GM12878 (cell line): ENCODE data around the gene TRIOBP. TPM values are rescaled to one million over a fixed set of nuclear protein-coding genes. Genes with fewer than 3 reads are reported as not detected.

ENCODE experiments used
- CHD2 ChIP-seq: IDR thresholded peaks from 2 replicates; pipeline ENCODE4 v1.6.1; 2011; ENCODE audit warnings: low read depth, low read length, improper control_type of control experiment, borderline replicate concordance
- CTCF ChIP-seq, 3 experiments: IDR thresholded peaks in 2 of 3; conservative IDR thresholded peaks in 1 of 3; 2 replicates each; pipeline ENCODE4 v1.5.1; 2011; ENCODE audit warnings: low read depth in 3 of 3, low read length in 3 of 3, mild to moderate bottlenecking in 3 of 3, control low read depth in 2 of 3, moderate library complexity in 2 of 3, inconsistent platforms in 1 of 3, mixed read lengths in 1 of 3; ENCODE audit not compliant: control insufficient read depth in 2 of 3, insufficient read depth in 1 of 3; ENCODE audit errors: extremely low read depth in 1 of 3
- EP300 ChIP-seq, 2 experiments: fragments of 150-350 bp in 1 of 2; IDR thresholded peaks; 2 replicates each; pipeline ENCODE4 v1.6.1; 2011 to 2012; ENCODE audit warnings: low read depth in 2 of 2, low read length in 2 of 2, borderline replicate concordance in 1 of 2, improper control_type of control experiment in 1 of 2, inconsistent platforms in 1 of 2; ENCODE audit not compliant: control insufficient read depth in 1 of 2
- HDAC2 ChIP-seq: fragments of 200-600 bp; sonication (generic); IDR thresholded peaks from 2 replicates; pipeline ENCODE4 v1.6.1; 2017
- HSF1 ChIP-seq: fragments of 150-350 bp; IDR thresholded peaks from 2 replicates; pipeline ENCODE4 v1.6.1; 2014; ENCODE audit warnings: mild to moderate bottlenecking, low read depth, low read length
- MYC ChIP-seq: IDR thresholded peaks from 2 replicates; pipeline ENCODE4 v1.6.1; 2011; ENCODE audit warnings: mild to moderate bottlenecking, low read length, moderate library complexity, inconsistent platforms; ENCODE audit not compliant: insufficient read depth, insufficient replicate concordance, insufficient read length, severe bottlenecking
- NRF1 ChIP-seq: conservative IDR thresholded peaks from 2 replicates; pipeline ENCODE4 v1.6.1; 2011; ENCODE audit warnings: mild to moderate bottlenecking, low read depth, low read length, improper control_type of control experiment
- POLR2A ChIP-seq: IDR thresholded peaks from 2 replicates; pipeline ENCODE4 v1.6.1; 2011; ENCODE audit warnings: low read depth, mild to moderate bottlenecking, low read length
- RAD21 ChIP-seq: IDR thresholded peaks from 2 replicates; pipeline ENCODE4 v1.6.1; 2011; ENCODE audit warnings: mild to moderate bottlenecking, low read depth, low read length, moderate library complexity; ENCODE audit not compliant: insufficient read depth
- SMARCA5 ChIP-seq: fragments of 450-650 bp; IDR thresholded peaks from 2 replicates; pipeline ENCODE4 v1.6.1; 2017; ENCODE audit warnings: mild to moderate bottlenecking
- SPI1 ChIP-seq: IDR thresholded peaks from 2 replicates; pipeline ENCODE4 v1.6.1; 2011; ENCODE audit warnings: low read depth, mild to moderate bottlenecking, low read length, moderate library complexity, borderline replicate concordance; ENCODE audit not compliant: insufficient read depth
- STAT1 ChIP-seq: fragments of 450-650 bp; conservative IDR thresholded peaks from 2 replicates; pipeline ENCODE4 v1.6.1; 2014; ENCODE audit warnings: antibody characterized with exemption, mild to moderate bottlenecking
- ZNF24 ChIP-seq: fragments of 450-650 bp; IDR thresholded peaks from 2 replicates; pipeline ENCODE4 v1.6.1; 2017; ENCODE audit warnings: antibody characterized with exemption, mild to moderate bottlenecking
- polyA plus RNA-seq, 11 experiments: library from polyadenylated mRNA; depleted of rRNA in 4 of 11; unstranded in 6 of 11; stranded (reverse) in 5 of 11; fragments of >200 nt; fragmentation: Nextera tagmentation in 4 of 11; fragmentation: Illumina TruSeq in 1 of 11; extraction: Ambion mirVana in 4 of 11; extraction: Trizol in 1 of 11; gene quantifications; 1 replicate in 1 of 11; 2 replicates in 10 of 11; pipeline versions ENCODE4 v1.2.1 to v1.2.3, GENCODE V29; 2011 to 2016; ENCODE audit warnings: inconsistent platforms in 2 of 11, missing spikeins in 2 of 11, low read depth in 1 of 11
- total RNA-seq, 4 experiments: library from RNA; depleted of rRNA in 3 of 4; stranded (reverse); fragments of >200 nt in 3 of 4; fragmentation: Illumina TruSeq in 1 of 4; extraction: Trizol in 1 of 4; gene quantifications; 2 replicates each; pipeline versions ENCODE4 v1.2.1 to v1.2.3, GENCODE V29; 2013 to 2021

Gene TRIOBP
- total and polyA plus RNA-seq, 10 of the 15 experiments (the other 5 are each of a cell fraction or from before 2014, with no cell fraction given): 0.21 to 23.6 (median 11.9) TPM

GRCh38 chr22:37760152-37760551 is 63.3 kb downstream of the TRIOBP start (continued):
- TF ChIP-seq HSF1 (no peak), CHD2 (no peak), NRF1 (no peak), ZNF24 (no peak), SMARCA5 (no peak), POLR2A (no peak), HDAC2 (no peak), SPI1 (no peak), STAT1 (no peak), EP300 (IDR thresholded peaks at IDR 0.05; ENCODE audit: borderline replicate concordance in 1 of 2, control insufficient read depth in 1 of 2, low read depth in 2 of 2, low read length in 2 of 2) (no peak), CTCF (IDR thresholded peaks at IDR 0.05 in 2 of 3, conservative IDR thresholded peaks at IDR 0.05 in 1 of 3; ENCODE audit: control insufficient read depth in 2 of 3, extremely low read depth in 1 of 3, insufficient read depth in 1 of 3, low read depth in 3 of 3, low read length in 3 of 3) (no peak), MYC (no peak), RAD21 (no peak)
